Activated gamma-delta T cell (primary cell): ENCODE data around the gene ODAM.
"Not testable (repeated sequence)": the region's sequence is repeated elsewhere in the genome, so short reads cannot be mapped to it uniquely, and the experiment has no call there.

Experiments used
- DNase-seq: peaks from one replicate; lab custom pipeline; 2025; lab: John Stamatoyannopoulos, UW

The ODAM gene

GRCh38 chr4:70221818-70222217, 26.3 kb downstream of the ODAM start:
- not testable (repeated sequence) for DNase-seq

DNA sequence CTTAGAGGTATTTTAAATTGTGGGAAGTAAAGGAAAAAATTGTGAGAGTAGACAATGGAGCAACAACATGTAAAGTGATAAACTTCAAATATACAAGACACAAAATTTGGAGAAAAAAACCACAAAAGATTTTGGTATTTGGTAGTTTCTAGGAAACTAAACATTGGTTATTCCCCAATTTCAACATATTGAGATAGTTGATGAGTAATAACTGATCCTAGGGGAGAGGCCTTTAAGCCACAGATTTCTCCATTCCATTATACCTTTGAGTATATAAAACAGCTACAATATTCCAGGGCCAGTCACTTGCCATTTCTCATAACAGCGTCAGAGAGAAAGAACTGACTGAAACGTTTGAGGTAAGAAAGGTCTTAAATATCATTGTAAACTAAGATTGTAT, 30.3 kb downstream of the ODAM start, which contains the start of gene FDCSP:
FDCSP (plus strand) TSS at position 301 of the 400 bp plus-strand sequence. CDS start 5,071 bp downstream, outside the sequence.
- DNase-seq = no peak

- no peak for DNase-seq
These were observed 40.6 kb downstream of the ODAM start for GRCh38 chr4:70236125-70236524.

- DNase-seq = no peak
These were observed 43.8 kb downstream of the ODAM start for GRCh38 chr4:70239131-70239883.

DNA sequence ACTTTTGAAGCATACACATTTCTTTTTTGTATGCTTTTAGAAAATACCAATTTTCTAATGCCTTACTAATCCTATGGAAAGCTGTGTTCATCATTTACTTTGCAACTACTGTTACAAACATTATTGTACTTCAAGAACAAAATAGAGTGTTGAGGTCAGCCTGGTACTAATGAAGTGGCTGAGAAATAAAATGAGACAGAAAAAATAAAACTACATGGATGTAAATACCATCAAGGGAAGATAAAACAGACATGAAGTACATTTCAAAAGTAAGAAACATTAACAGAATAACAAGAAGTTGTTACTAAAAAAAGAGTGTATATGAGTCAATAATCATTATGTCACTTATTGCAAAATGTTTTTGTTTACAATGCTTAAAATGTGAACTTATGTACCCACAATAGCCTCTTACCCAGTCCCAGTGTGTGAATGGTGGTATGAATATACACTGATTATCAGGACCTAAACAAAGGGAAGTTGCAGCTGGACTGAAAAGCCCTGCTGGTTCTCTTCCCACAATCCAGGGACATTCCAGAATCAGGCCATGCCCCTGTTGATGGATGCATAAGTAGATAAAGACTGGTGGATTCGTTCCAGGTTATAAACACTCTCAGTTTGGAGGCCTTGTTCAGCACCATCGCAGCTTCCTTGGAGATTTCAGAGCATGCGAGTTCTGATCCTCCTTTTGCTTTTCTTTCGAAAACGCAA, 44.5 kb downstream of the ODAM start:
- DNase-seq = no peak

DNA sequence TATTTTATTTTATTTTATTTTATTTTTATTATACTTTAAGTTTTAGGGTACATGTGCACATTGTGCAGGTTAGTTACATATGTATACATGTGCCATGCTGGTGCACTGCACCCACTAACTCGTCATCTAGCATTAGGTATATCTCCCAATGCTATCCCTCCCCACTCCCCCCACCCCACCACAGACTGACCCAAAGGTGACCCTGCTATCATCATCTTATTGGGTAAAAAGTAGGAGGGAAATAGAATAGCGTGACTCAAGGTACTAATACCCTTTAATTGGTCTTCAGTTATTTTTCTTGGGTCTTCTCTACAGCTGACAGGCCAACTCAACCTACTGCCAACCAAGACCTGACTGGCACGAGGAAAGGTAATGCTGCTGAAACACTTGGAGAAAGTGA, 46.8 kb downstream of the ODAM start, which contains the start of gene CSN3:
CSN3 (plus strand) TSS at position 301 of the 400 bp plus-strand sequence. CDS start 2,223 bp downstream, outside the sequence.
- DNase-seq = not testable (repeated sequence)

GRCh38 chr4:70243091-70243490, 47.6 kb downstream of the ODAM start:
- no peak for DNase-seq

DNA sequence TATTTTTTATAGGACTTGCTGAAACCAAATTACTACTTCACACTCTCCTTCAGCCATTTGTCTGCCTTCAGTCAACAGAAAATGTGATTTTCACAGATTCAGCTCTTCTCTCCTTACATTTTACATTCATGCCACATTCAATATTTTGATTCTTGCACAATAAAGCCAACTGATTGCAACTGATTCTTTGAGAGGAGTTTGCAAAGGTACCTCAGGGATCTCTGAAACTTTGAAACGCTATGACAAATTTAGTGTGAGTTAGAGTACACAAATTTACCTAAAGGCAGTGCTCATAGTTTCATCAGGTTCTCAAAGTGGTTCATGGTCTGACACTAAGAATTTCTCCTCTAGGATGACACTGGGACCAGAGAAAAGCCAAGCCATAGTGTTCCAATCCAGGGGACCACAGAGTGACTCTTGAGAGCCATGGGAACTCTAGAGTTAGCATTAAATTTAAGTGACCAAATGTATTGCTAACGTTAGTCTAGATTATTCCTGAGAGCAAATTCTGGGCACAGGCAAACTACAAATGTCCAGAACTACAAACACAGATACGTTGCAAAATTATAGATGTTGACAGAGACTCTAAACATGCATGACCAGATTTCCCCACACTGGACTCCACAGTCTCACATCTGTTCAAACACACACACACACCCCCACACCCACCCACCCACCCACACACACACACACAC, 55.9 kb downstream of the ODAM start:
- no peak for DNase-seq

DNA sequence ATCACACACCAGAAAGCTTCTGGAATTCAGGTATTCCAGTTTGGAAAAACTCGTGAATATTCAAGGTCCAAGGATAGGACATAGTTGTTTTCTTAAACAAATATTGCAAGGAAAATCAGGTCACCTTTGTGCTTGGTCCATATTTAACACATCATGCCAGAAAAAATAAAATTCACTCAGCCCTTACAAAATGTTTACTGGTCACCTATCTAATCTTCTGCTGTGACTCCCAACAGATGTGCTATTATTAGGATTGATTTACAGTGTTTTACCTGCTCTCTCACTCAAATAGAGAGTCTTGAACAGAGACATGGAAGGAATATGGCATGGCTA, 56.4 kb downstream of the ODAM start:
- DNase-seq = no peak
